K562 (cell line): ENCODE measurements around the gene CD300H. TPM values are rescaled to one million over a fixed set of nuclear protein-coding genes. Genes with fewer than 3 reads are reported as not detected.

ENCODE experiments used
- ATAC-seq: fragments of 200-7000 bp; cut with Tn5 transposase; 3 replicates; pipeline ENCODE4 v1.9.1; 2020; ENCODE audit warnings: moderate library complexity
- BruUV-seq: library from RNA; stranded (reverse); fragments of 400-500 nt; replicated peaks from 2 replicates; lab custom pipeline; 2021; lab: Mats Ljungman, UMichigan
- CTCF ChIA-PET: fragments of 300-600 bp; formaldehyde crosslinking; extraction: SDS; loops from one replicate; lab custom pipeline; 2021; ENCODE audit warnings: low intra/inter-chr PET ratio; lab: Yijun Ruan, JAX
- POLR2A ChIA-PET: fragments of 300-600, 350-650 bp; sonication (Branson Sonifier 250); formaldehyde crosslinking; extraction: SDS; loops from one replicate; lab custom pipeline; 2021; ENCODE audit warnings: antibody characterized with exemption, inconsistent platforms; lab: Yijun Ruan, JAX
- DNase-seq, 4 experiments: peaks; one replicate each; pipeline versions ENCODE4 v3.0.0 to v3.0.0-alpha.2; 2011 to 2018; ENCODE audit warnings: low spot score in 3 of 4, mixed read lengths in 3 of 4; ENCODE audit errors: extremely low read depth in 1 of 4
- FAIRE-seq: peaks from 2 replicates; lab custom pipeline; 2011; peaks lifted over from hg19 to GRCh38; lab: Jason Lieb, UNC
- H2AFZ ChIP-seq: 2 replicates; pipeline ENCODE4 v1.6.0; 2011; ENCODE audit warnings: low read depth, low read length, control low read depth, inconsistent platforms
- H3K27ac ChIP-seq: fragments of 200-600 bp; 3 replicates; pipeline ENCODE4 v1.8.0; 2011; ENCODE audit warnings: low read depth, mild to moderate bottlenecking, control low read depth, inconsistent platforms, low read length, moderate library complexity, mixed read lengths; ENCODE audit errors: extremely low read depth
- H3K27me3 ChIP-seq, 2 experiments: fragments of 300-600 bp in 1 of 2; 2 replicates in 1 of 2; 3 replicates in 1 of 2; pipeline versions ENCODE4 v1.6.0 to v1.8.0; 2011; ENCODE audit warnings: inconsistent platforms in 2 of 2, low read length in 2 of 2, mild to moderate bottlenecking in 1 of 2, mixed read lengths in 1 of 2, moderate library complexity in 1 of 2; ENCODE audit not compliant: control insufficient read depth in 2 of 2, insufficient read depth in 2 of 2
- H3K36me3 ChIP-seq: fragments of 300-600 bp; 3 replicates; pipeline ENCODE4 v1.8.0; 2011; ENCODE audit warnings: mild to moderate bottlenecking, low read length, inconsistent platforms; ENCODE audit not compliant: control insufficient read depth, insufficient read depth
- H3K4me1 ChIP-seq, 2 experiments: fragments of 200-600 bp in 1 of 2; replicated peaks in 1 of 2; 2 replicates in 1 of 2; 3 replicates in 1 of 2; pipeline versions ENCODE4 v1.5.1 to v1.8.0; 2011; ENCODE audit warnings: inconsistent platforms in 2 of 2, low read length in 2 of 2, mild to moderate bottlenecking in 1 of 2, mixed read lengths in 1 of 2, moderate library complexity in 1 of 2; ENCODE audit not compliant: control insufficient read depth in 2 of 2, insufficient read depth in 2 of 2
- H3K4me2 ChIP-seq: 2 replicates; pipeline ENCODE4 v1.6.1; 2011; ENCODE audit warnings: low read length, control low read depth, inconsistent platforms, mixed read lengths; ENCODE audit not compliant: insufficient read depth
- H3K4me3 ChIP-seq: fragments of 200-600 bp; sonication (generic), shearing (Covaris generic); 2 replicates; pipeline ENCODE4 v1.5.1; 2016; ENCODE audit warnings: control low read depth, inconsistent platforms
- H3K79me2 ChIP-seq: fragments of 200-600 bp; 3 replicates; pipeline ENCODE4 v1.8.0; 2011; ENCODE audit warnings: low read length, inconsistent platforms; ENCODE audit not compliant: control insufficient read depth, insufficient read depth
- H3K9ac ChIP-seq, 2 experiments: 2 replicates each; pipeline versions ENCODE4 v1.6.0 to v1.6.1; 2011; ENCODE audit warnings: low read depth in 2 of 2, low read length in 2 of 2, control low read depth in 1 of 2, inconsistent platforms in 1 of 2, mild to moderate bottlenecking in 1 of 2, mixed read lengths in 1 of 2; ENCODE audit not compliant: insufficient read depth in 1 of 2
- H3K9me1 ChIP-seq: one replicate; pipeline ENCODE4 v1.6.0; 2011; ENCODE audit warnings: inconsistent platforms, mild to moderate bottlenecking, low read length, moderate library complexity; ENCODE audit not compliant: control insufficient read depth, insufficient read depth
- H3K9me3 ChIP-seq: replicated peaks from 2 replicates; pipeline ENCODE4 v1.5.1; 2011; ENCODE audit warnings: low read depth, low read length, inconsistent platforms; ENCODE audit not compliant: control insufficient read depth, insufficient read depth
- H4K20me1 ChIP-seq: replicated peaks from 2 replicates; pipeline ENCODE4 v1.6.1; 2011; ENCODE audit warnings: low read length, inconsistent platforms, mixed read lengths; ENCODE audit not compliant: control insufficient read depth, insufficient read depth
- ASH1L ChIP-seq: fragments of 450-650 bp; IDR thresholded peaks from 2 replicates; pipeline ENCODE4 v1.6.1; 2018; ENCODE audit warnings: borderline replicate concordance, mild to moderate bottlenecking, low read depth; ENCODE audit not compliant: partially characterized antibody
- ATF7 ChIP-seq: fragments of 450-650 bp; IDR thresholded peaks from 2 replicates; pipeline ENCODE4 v1.7.1; 2014; ENCODE audit warnings: mild to moderate bottlenecking, moderate library complexity
- ID3 ChIP-seq, 2 experiments: fragments of 250-450 bp in 1 of 2; fragments of 450-650 bp in 1 of 2; sonication (Bioruptor Pico) in 1 of 2; IDR thresholded peaks; 2 replicates each; pipeline versions ENCODE4 v1.6.1 to v1.8.0; 2016 to 2021; ENCODE audit warnings: mild to moderate bottlenecking in 2 of 2, moderate library complexity in 2 of 2, missing compliant biosample characterization in 1 of 2, missing genetic modification characterization in 1 of 2
- PHTF2 ChIP-seq: fragments of 250-450 bp; sonication (Bioruptor Pico); IDR thresholded peaks from 2 replicates; pipeline ENCODE4 v1.5.0; 2021; ENCODE audit warnings: mild to moderate bottlenecking
- RERE ChIP-seq: sonication (generic); formaldehyde crosslinking; IDR thresholded peaks from 2 replicates; pipeline ENCODE4 v1.8.0; 2023; ENCODE audit warnings: missing genetic modification reagents, mild to moderate bottlenecking, borderline replicate concordance
- SPI1 ChIP-seq: IDR thresholded peaks from 2 replicates; pipeline ENCODE4 v1.6.1; 2011; ENCODE audit warnings: low read depth, low read length, control low read depth, borderline replicate concordance
- ZBTB49 ChIP-seq: sonication (generic); formaldehyde crosslinking; IDR thresholded peaks from 2 replicates; pipeline ENCODE4 v1.8.0; 2022; ENCODE audit warnings: missing genetic modification reagents, mild to moderate bottlenecking, borderline replicate concordance
- ZNF165 ChIP-seq: fragments of 250-450 bp; sonication (Bioruptor Pico); IDR thresholded peaks from 2 replicates; pipeline ENCODE4 v1.4.0; 2020; ENCODE audit warnings: borderline replicate concordance
- ZNF589 ChIP-seq: fragments of 200-800 bp; sonication (Bioruptor generic); IDR thresholded peaks from 2 replicates; pipeline ENCODE4 v1.6.1; 2016; ENCODE audit warnings: low read depth, missing genetic modification characterization, missing compliant biosample characterization
- ZNF764 ChIP-seq: fragments of 250-450 bp; sonication (Bioruptor Pico); IDR thresholded peaks from 2 replicates; pipeline ENCODE4 v1.4.0; 2020; ENCODE audit warnings: low read depth, mild to moderate bottlenecking, moderate library complexity
- ZSCAN29 ChIP-seq: fragments of 450-650 bp; IDR thresholded peaks from 2 replicates; pipeline ENCODE4 v1.6.1; 2017
- WGBS: fragments of 100-300 bp; shearing (Covaris generic); methylation state at CpG from one replicate; pipeline ENCODE4 v1.1.6; 2016; ENCODE audit warnings: low coverage, mixed read lengths; ENCODE audit not compliant: insufficient coverage; ENCODE audit errors: missing lambda C conversion rate; 5-methylcytosine and 5-hydroxymethylcytosine counted together
- in situ Hi-C: fragments of 300-500 bp; cut with MboI; formaldehyde crosslinking; loops from 4 replicates; pipeline ENCODE4 v1.15.0; 2018; ENCODE audit warnings: inconsistent platforms, mixed read lengths
- intact Hi-C: fragments of 100-400 bp; cut with micrococcal nuclease; formaldehyde crosslinking; loops from 2 replicates; pipeline ENCODE4 v1.14.2; 2022
- polyA plus RNA-seq, 8 experiments: library from polyadenylated mRNA; depleted of rRNA in 4 of 8; stranded (reverse) in 5 of 8; unstranded in 3 of 8; fragments of >200 nt; fragmentation: Nextera tagmentation in 2 of 8; fragmentation: Illumina TruSeq in 1 of 8; extraction: Ambion mirVana in 2 of 8; extraction: Trizol in 1 of 8; gene quantifications; 2 replicates each; pipeline versions ENCODE4 v1.2.1 to v1.2.3, GENCODE V29; 2011 to 2014; ENCODE audit warnings: inconsistent platforms in 1 of 8, missing spikeins in 1 of 8
- total RNA-seq, 7 experiments: library from RNA; depleted of rRNA in 6 of 7; stranded (reverse); fragments of >200 nt in 6 of 7; fragmentation: Illumina TruSeq in 2 of 7; extraction: Trizol in 2 of 7; gene quantifications; 2 replicates each; pipeline versions ENCODE4 v1.2.1 to v1.2.3, GENCODE V29; 2011 to 2021; ENCODE audit warnings: low replicate concordance in 1 of 7

The CD300H gene
- total and polyA plus RNA-seq, 9 of the 15 experiments (the other 6 are each of a cell fraction or from before 2014, with no cell fraction given) = not detected

- no peak overlapping the region for H2AFZ ChIP-seq
- H3K9me3 ChIP-seq = no peaks in the 10 kb centered on the region
- ATAC-seq (no peak), FAIRE-seq (no peak), DNase-seq (no peak)
- no peaks in the 10 kb centered on the region for H3K36me3 ChIP-seq
- no peak overlapping the region for H3K4me2 ChIP-seq
- no peak overlapping the region for H3K4me3 ChIP-seq
- ChIA-PET POLR2A (no interaction called here), CTCF (no interaction called here)
- no TSS peak for BruUV-seq
- H3K9ac ChIP-seq = no peak overlapping the region
- H3K79me2 ChIP-seq = no peaks in the 10 kb centered on the region
- no peaks in the 10 kb centered on the region; a peak in 1 of 5 replicates for H3K4me1 ChIP-seq
- intact Hi-C loops = no loop called here
- in situ Hi-C loops = no loop called here
- WGBS = 2% methylated on average over 5 of the region's 5 CpGs
- no peaks in the 10 kb centered on the region for H4K20me1 ChIP-seq
- no peaks in the 10 kb centered on the region for H3K9me1 ChIP-seq
- H3K27me3 ChIP-seq = peaks cover 7 to 65% of the 10 kb centered on the region in 2 experiments; a peak in 3 of 5 replicates
- H3K27ac ChIP-seq = no peak overlapping the region
- TF ChIP-seq RERE (CRISPR knock-in tag) (no peak), PHTF2 (CRISPR knock-in tag) (no peak), ZNF165 (CRISPR knock-in tag) (no peak), ZNF589 (no peak), ZBTB49 (CRISPR knock-in tag) (no peak), ZNF764 (CRISPR knock-in tag) (no peak), SPI1 (no peak), ATF7 (no peak), ID3 (CRISPR knock-in tag; IDR thresholded peaks at IDR 0.05) (no peak), ID3 (tag; IDR thresholded peaks at IDR 0.05) (no peak), ASH1L (no peak), ZSCAN29 (no peak)
Observed at GRCh38 chr17:74527081-74527480, 40.2 kb downstream of the CD300H start.
